ENCODE measurements around the gene ADPRHL1.

- TF ChIP-seq SUZ12 (IDR thresholded peaks at IDR 0.05; ENCODE audit: extremely low read depth, insufficient read depth, insufficient read length), result no peak
- no peak for TF ChIP-seq YY1 (IDR thresholded peaks at IDR 0.05; ENCODE audit: insufficient read depth, insufficient read length)
Measured at GRCh38 chr13:113415825-113416224, 37.5 kb downstream of the ADPRHL1 start.
